HG03460 (cell line): Measurements from ENCODE around the gene SLC35F3.
"Not testable (repeated sequence)": the region's sequence is repeated elsewhere in the genome, so short reads cannot be mapped to it uniquely, and the experiment has no call there.

Experiments used
- ATAC-seq: cut with Tn5 transposase; IDR thresholded peaks from one replicate; pipeline ENCODE4 v1.9.1; 2021; ENCODE audit not compliant: unreplicated experiment

Gene SLC35F3

GRCh38 chr1:234102583-234102982 lies 198.1 kb downstream of the SLC35F3 start:
- no peak for ATAC-seq

GRCh38 chr1:234103198-234103597 lies 198.7 kb downstream of the SLC35F3 start:
- no peak for ATAC-seq

GRCh38 chr1:234106032-234106431 lies 201.6 kb downstream of the SLC35F3 start:
- ATAC-seq = no peak

- no peak for ATAC-seq
These were observed 203.0 kb downstream of the SLC35F3 start for GRCh38 chr1:234107416-234108021.

GRCh38 chr1:234108921-234109320 lies 204.4 kb downstream of the SLC35F3 start:
- ATAC-seq = no peak

GRCh38 chr1:234109840-234110239 lies 205.4 kb downstream of the SLC35F3 start:
- ATAC-seq = no peak

- ATAC-seq = no peak
These were observed 207.1 kb downstream of the SLC35F3 start for GRCh38 chr1:234111458-234112142.

GRCh38 chr1:234114648-234115307 lies 210.3 kb downstream of the SLC35F3 start:
- no peak for ATAC-seq

GRCh38 chr1:234118911-234119310 lies 214.4 kb downstream of the SLC35F3 start:
- no peak for ATAC-seq

GRCh38 chr1:234119431-234119830 lies 215.0 kb downstream of the SLC35F3 start:
- no peak for ATAC-seq

- ATAC-seq = no peak
These were observed 216.0 kb downstream of the SLC35F3 start for GRCh38 chr1:234120327-234120944.

GRCh38 chr1:234121659-234122058 lies 217.2 kb downstream of the SLC35F3 start:
- ATAC-seq = not testable (repeated sequence)

- ATAC-seq = not testable (repeated sequence)
These were observed 218.1 kb downstream of the SLC35F3 start for GRCh38 chr1:234122571-234122970.

GRCh38 chr1:234123867-234124266 lies 219.4 kb downstream of the SLC35F3 start:
- ATAC-seq = no peak

GRCh38 chr1:234125283-234125682 lies 220.8 kb downstream of the SLC35F3 start:
- ATAC-seq = no peak

- no peak for ATAC-seq
These were observed 221.2 kb downstream of the SLC35F3 start for GRCh38 chr1:234125714-234126113.

GRCh38 chr1:234127026-234127671 lies 222.7 kb downstream of the SLC35F3 start:
- no peak for ATAC-seq

- no peak for ATAC-seq
These were observed 228.3 kb downstream of the SLC35F3 start for GRCh38 chr1:234132795-234133194.

- no peak for ATAC-seq
These were observed 230.4 kb downstream of the SLC35F3 start for GRCh38 chr1:234134878-234135277.

- no peak for ATAC-seq
These were observed 231.0 kb downstream of the SLC35F3 start for GRCh38 chr1:234135501-234135900.

GRCh38 chr1:234136073-234136472 lies 231.6 kb downstream of the SLC35F3 start:
- ATAC-seq = no peak
